K562 (cell line): ENCODE measurements around the gene RTBDN. TPM values are rescaled to one million over a fixed set of nuclear protein-coding genes. Genes with fewer than 3 reads are reported as not detected.
A peak's percentile ranks its signal among the peaks of the same experiment; 100 is the strongest.

Experiments used
- ARID3B ChIP-seq: fragments of 250-450 bp; sonication (Bioruptor Pico); IDR thresholded peaks from 2 replicates; pipeline ENCODE4 v1.4.0; 2020; ENCODE audit warnings: borderline replicate concordance
- BCL6 ChIP-seq: fragments of 250-450 bp; sonication (Bioruptor Pico); IDR thresholded peaks from 2 replicates; pipeline ENCODE4 v1.4.0; 2020
- BHLHE40 ChIP-seq: IDR thresholded peaks from 2 replicates; pipeline ENCODE4 v1.6.1; 2011; ENCODE audit warnings: low read length, improper control_type of control experiment
- CHD4 ChIP-seq: fragments of 200-600 bp; sonication (generic); IDR thresholded peaks from 3 replicates; pipeline ENCODE4 v1.6.1; 2012; ENCODE audit warnings: low read depth, mild to moderate bottlenecking, mixed read lengths, low read length, inconsistent platforms; ENCODE audit not compliant: insufficient read depth, insufficient replicate concordance, poor library complexity, severe bottlenecking
- E2F6 ChIP-seq, 2 experiments: IDR thresholded peaks; 2 replicates each; pipeline ENCODE4 v1.6.1; 2011; ENCODE audit warnings: borderline replicate concordance in 1 of 2, control low read depth in 1 of 2, low read depth in 1 of 2, low read length in 1 of 2, mild to moderate bottlenecking in 1 of 2, mixed read lengths in 1 of 2, moderate library complexity in 1 of 2; ENCODE audit not compliant: insufficient read depth in 1 of 2, insufficient read length in 1 of 2, poor library complexity in 1 of 2, severe bottlenecking in 1 of 2; ENCODE audit errors: extremely low read depth in 1 of 2
- EGR1 ChIP-seq: fragments of 450-650 bp; conservative IDR thresholded peaks from 2 replicates; pipeline ENCODE4 v1.6.1; 2017; ENCODE audit warnings: mild to moderate bottlenecking
- FOXJ3 ChIP-seq: sonication (generic); formaldehyde crosslinking; IDR thresholded peaks from 2 replicates; pipeline ENCODE4 v1.4.0; 2020; ENCODE audit warnings: mild to moderate bottlenecking, missing genetic modification reagents
- HIVEP1 ChIP-seq: fragments of 250-450 bp; sonication (Bioruptor Pico); IDR thresholded peaks from 2 replicates; pipeline ENCODE4 v1.4.0; 2020; ENCODE audit warnings: mild to moderate bottlenecking
- HMGXB4 ChIP-seq: sonication (generic); formaldehyde crosslinking; IDR thresholded peaks from 2 replicates; pipeline ENCODE4 v1.8.1; 2023; ENCODE audit warnings: mild to moderate bottlenecking, missing genetic modification reagents
- MXI1 ChIP-seq: IDR thresholded peaks from 2 replicates; pipeline ENCODE4 v1.6.1; 2011; ENCODE audit warnings: low read depth, mild to moderate bottlenecking, improper control_type of control experiment, low read length
- NFE2 ChIP-seq: IDR thresholded peaks from 2 replicates; pipeline ENCODE4 v1.6.1; 2014; ENCODE audit warnings: antibody characterized with exemption, low read depth
- SIN3A ChIP-seq, 2 experiments: fragments of 150-350 bp in 1 of 2; IDR thresholded peaks; 2 replicates each; pipeline ENCODE4 v1.6.1; 2011 to 2016; ENCODE audit warnings: borderline replicate concordance in 2 of 2, low read depth in 2 of 2, low read length in 2 of 2, mild to moderate bottlenecking in 2 of 2, moderate library complexity in 2 of 2; ENCODE audit not compliant: control insufficient read depth in 1 of 2
- SRF ChIP-seq, 2 experiments: fragments of 250-450, 450-650 bp in 1 of 2; sonication (Bioruptor Pico) in 1 of 2; sonication (generic) in 1 of 2; formaldehyde crosslinking; IDR thresholded peaks; 2 replicates each; pipeline versions ENCODE4 v1.5.0 to v1.5.1; 2020 to 2022; ENCODE audit warnings: mild to moderate bottlenecking in 1 of 2, missing genetic modification reagents in 1 of 2
- SRSF1 ChIP-seq: fragments of 200-400 bp; formaldehyde crosslinking; IDR thresholded peaks from 2 replicates; pipeline ENCODE4 v1.6.1; 2017; ENCODE audit warnings: mild to moderate bottlenecking, low read depth, low read length, moderate library complexity
- TSC22D4 ChIP-seq: fragments of 450-650 bp; IDR thresholded peaks from 2 replicates; pipeline ENCODE4 v1.6.1; 2016; ENCODE audit warnings: missing genetic modification characterization, missing biosample characterization, control low read depth
- ZFP91 ChIP-seq: sonication (generic); formaldehyde crosslinking; IDR thresholded peaks from 2 replicates; pipeline ENCODE4 v1.8.0; 2022; ENCODE audit warnings: mild to moderate bottlenecking, missing genetic modification reagents
- ZNF511 ChIP-seq: sonication (generic); formaldehyde crosslinking; IDR thresholded peaks from 2 replicates; pipeline ENCODE4 v1.8.0; 2022; ENCODE audit warnings: mild to moderate bottlenecking, missing genetic modification reagents
- ZNF766 ChIP-seq: fragments of 200-800 bp; sonication (Bioruptor generic); conservative IDR thresholded peaks from 2 replicates; pipeline ENCODE4 v1.6.1; 2016; ENCODE audit warnings: missing genetic modification characterization, missing compliant biosample characterization
- polyA plus RNA-seq, 8 experiments: library from polyadenylated mRNA; depleted of rRNA in 4 of 8; stranded (reverse) in 5 of 8; unstranded in 3 of 8; fragments of >200 nt; fragmentation: Nextera tagmentation in 2 of 8; fragmentation: Illumina TruSeq in 1 of 8; extraction: Ambion mirVana in 2 of 8; extraction: Trizol in 1 of 8; gene quantifications; 2 replicates each; pipeline versions ENCODE4 v1.2.1 to v1.2.3, GENCODE V29; 2011 to 2014; ENCODE audit warnings: inconsistent platforms in 1 of 8, missing spikeins in 1 of 8
- total RNA-seq, 7 experiments: library from RNA; depleted of rRNA in 6 of 7; stranded (reverse); fragments of >200 nt in 6 of 7; fragmentation: Illumina TruSeq in 2 of 7; extraction: Trizol in 2 of 7; gene quantifications; 2 replicates each; pipeline versions ENCODE4 v1.2.1 to v1.2.3, GENCODE V29; 2011 to 2021; ENCODE audit warnings: low replicate concordance in 1 of 7

Gene RTBDN
- total and polyA plus RNA-seq, 9 of the 15 experiments (the other 6 are each of a cell fraction or from before 2014, with no cell fraction given): 0.20 to 2.3 (median 0.72) TPM; not detected in 1

GRCh38 chr19:12840091-12841079 lies 6.0 kb upstream of the RTBDN start (continued):
- TF ChIP-seq MXI1: 0 out of 2 replicates have a peak, but pooled peaks have one; percentile 16
- TF ChIP-seq SRSF1: no peak
- TF ChIP-seq NFE2: peak; percentile 38; the same call in 1 of the 2 replicates
- TF ChIP-seq TSC22D4 (tag): no peak
- TF ChIP-seq FOXJ3 (CRISPR knock-in tag): no peak
- no peak for TF ChIP-seq HMGXB4
- no peak for TF ChIP-seq ZNF511
- no peak for TF ChIP-seq ZNF766
- TF ChIP-seq ARID3B (CRISPR knock-in tag): no peak
- no peak for TF ChIP-seq ZFP91 (CRISPR knock-in tag)
- TF ChIP-seq SRF (CRISPR knock-in tag; IDR thresholded peaks at IDR 0.05): peak in 1 of 2 experiments; percentile 82; a peak in 1 of 4 replicates
- TF ChIP-seq BCL6 (CRISPR knock-in tag): no peak
- no peak for TF ChIP-seq HIVEP1 (CRISPR knock-in tag)
- TF ChIP-seq E2F6 (IDR thresholded peaks at IDR 0.05; ENCODE audit: borderline replicate concordance in 1 of 2, extremely low read depth in 1 of 2, insufficient read depth in 1 of 2, insufficient read length in 1 of 2, low read depth in 1 of 2, low read length in 1 of 2, poor library complexity in 1 of 2, severe bottlenecking in 1 of 2): peak in 1 of 2 experiments; percentile 34
- no peak for TF ChIP-seq BHLHE40
- TF ChIP-seq EGR1: no peak
- TF ChIP-seq SIN3A (IDR thresholded peaks at IDR 0.05; ENCODE audit: borderline replicate concordance in 2 of 2, control insufficient read depth in 1 of 2, low read depth in 2 of 2, low read length in 2 of 2): peak; percentile 30 to 43; a peak in 1 of 4 replicates
- no peak for TF ChIP-seq CHD4
